ENCODE results near the gene CKB.

CKB gene

GRCh38 chr14:103488071-103488470 is 34.6 kb downstream of the CKB start:
- Histone ChIP-seq H3K4me1 (ENCODE audit: control insufficient read depth in 1 of 2, insufficient read depth in 2 of 2, low read length in 2 of 2) (no peaks in the 10 kb centered on the region), H3K36me3 (ENCODE audit: control insufficient read depth in 1 of 2, insufficient read depth in 2 of 2, low read length in 2 of 2) (peaks cover 31 to 50% of the 10 kb centered on the region in 2 donors), H3K27me3 (ENCODE audit: low read depth, low read length) (no peaks in the 10 kb centered on the region), H3K27ac (ENCODE audit: low read length) (no peak overlapping the region), H3K9me3 (ENCODE audit: control insufficient read depth in 1 of 2, low read length in 2 of 2) (no peaks in the 10 kb centered on the region), H3K4me3 (ENCODE audit: low read depth in 1 of 2, low read length in 2 of 2) (no peak overlapping the region)

GRCh38 chr14:103485504-103485903 is 37.1 kb downstream of the CKB start:
- Histone ChIP-seq H3K9me3 (ENCODE audit: control insufficient read depth in 1 of 2, low read length in 2 of 2) (no peaks in the 10 kb centered on the region), H3K27ac (ENCODE audit: low read length) (no peak overlapping the region), H3K36me3 (ENCODE audit: control insufficient read depth in 1 of 2, insufficient read depth in 2 of 2, low read length in 2 of 2) (peaks cover 30 to 36% of the 10 kb centered on the region in 2 donors), H3K4me1 (ENCODE audit: control insufficient read depth in 1 of 2, insufficient read depth in 2 of 2, low read length in 2 of 2) (no peaks in the 10 kb centered on the region), H3K4me3 (ENCODE audit: low read depth in 1 of 2, low read length in 2 of 2) (no peak overlapping the region), H3K27me3 (ENCODE audit: low read depth, low read length) (no peaks in the 10 kb centered on the region)

- Histone ChIP-seq H3K4me1 (ENCODE audit: control insufficient read depth in 1 of 2, insufficient read depth in 2 of 2, low read length in 2 of 2) (no peaks in the 10 kb centered on the region), H3K4me3 (ENCODE audit: low read depth in 1 of 2, low read length in 2 of 2) (no peak overlapping the region), H3K27ac (ENCODE audit: low read length) (no peak overlapping the region), H3K36me3 (ENCODE audit: control insufficient read depth in 1 of 2, insufficient read depth in 2 of 2, low read length in 2 of 2) (peaks cover 17 to 27% of the 10 kb centered on the region in 2 donors), H3K27me3 (ENCODE audit: low read depth, low read length) (no peaks in the 10 kb centered on the region), H3K9me3 (ENCODE audit: control insufficient read depth in 1 of 2, low read length in 2 of 2) (no peaks in the 10 kb centered on the region)
These were observed 39.0 kb downstream of the CKB start for GRCh38 chr14:103483600-103483999.

GRCh38 chr14:103480595-103480994 is 42.0 kb downstream of the CKB start:
- Histone ChIP-seq H3K36me3 (ENCODE audit: control insufficient read depth in 1 of 2, insufficient read depth in 2 of 2, low read length in 2 of 2) (peaks cover 32 to 40% of the 10 kb centered on the region in 2 donors), H3K27me3 (ENCODE audit: low read depth, low read length) (no peaks in the 10 kb centered on the region), H3K27ac (ENCODE audit: low read length) (no peak overlapping the region), H3K9me3 (ENCODE audit: control insufficient read depth in 1 of 2, low read length in 2 of 2) (no peaks in the 10 kb centered on the region), H3K4me1 (ENCODE audit: control insufficient read depth in 1 of 2, insufficient read depth in 2 of 2, low read length in 2 of 2) (no peaks in the 10 kb centered on the region), H3K4me3 (ENCODE audit: low read depth in 1 of 2, low read length in 2 of 2) (no peak overlapping the region)

- no peak overlapping the region for H3K4me3 ChIP-seq (ENCODE audit: low read depth in 1 of 2, low read length in 2 of 2)
- no peak overlapping the region for H3K27ac ChIP-seq (ENCODE audit: low read length)
- H3K4me1 ChIP-seq (ENCODE audit: control insufficient read depth in 1 of 2, insufficient read depth in 2 of 2, low read length in 2 of 2) = no peaks in the 10 kb centered on the region
- no peaks in the 10 kb centered on the region for H3K9me3 ChIP-seq (ENCODE audit: control insufficient read depth in 1 of 2, low read length in 2 of 2)
- H3K36me3 ChIP-seq (ENCODE audit: control insufficient read depth in 1 of 2, insufficient read depth in 2 of 2, low read length in 2 of 2) = peaks cover 38 to 48% of the 10 kb centered on the region in 2 donors
- no peaks in the 10 kb centered on the region for H3K27me3 ChIP-seq (ENCODE audit: low read depth, low read length)
These were observed 46.0 kb downstream of the CKB start for GRCh38 chr14:103476631-103477030.

- H3K4me1 ChIP-seq (ENCODE audit: control insufficient read depth in 1 of 2, insufficient read depth in 2 of 2, low read length in 2 of 2) = no peaks in the 10 kb centered on the region
- H3K27me3 ChIP-seq (ENCODE audit: low read depth, low read length) = no peaks in the 10 kb centered on the region
- peaks cover 38 to 50% of the 10 kb centered on the region in 2 donors for H3K36me3 ChIP-seq (ENCODE audit: control insufficient read depth in 1 of 2, insufficient read depth in 2 of 2, low read length in 2 of 2)
These were observed 46.6 kb downstream of the CKB start for GRCh38 chr14:103476065-103476464.

DNA sequence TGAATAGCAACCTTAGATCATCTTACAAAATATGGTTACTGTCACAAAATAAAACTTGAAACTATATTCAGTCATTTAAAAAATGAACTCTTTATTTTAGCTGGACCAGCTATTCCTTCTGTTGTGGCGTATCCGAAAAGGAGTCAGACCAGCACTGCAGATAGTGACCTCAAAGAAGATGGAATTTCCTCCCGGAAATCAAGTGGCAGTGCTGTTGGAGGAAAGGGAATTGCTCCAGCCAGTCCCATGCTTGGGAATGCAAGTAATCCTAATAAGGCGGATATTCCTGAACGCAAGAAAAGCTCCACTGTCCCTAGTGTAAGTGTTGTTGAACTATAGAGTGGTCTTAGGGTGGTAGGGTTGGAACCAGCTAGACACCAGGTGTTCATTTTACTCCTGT is 47.7 kb downstream of the CKB start:
- Histone ChIP-seq H3K36me3 (ENCODE audit: control insufficient read depth in 1 of 2, insufficient read depth in 2 of 2, low read length in 2 of 2) (peaks cover 37 to 47% of the 10 kb centered on the region in 2 donors), H3K27me3 (ENCODE audit: low read depth, low read length) (no peaks in the 10 kb centered on the region), H3K27ac (ENCODE audit: low read length) (no peak overlapping the region), H3K4me3 (ENCODE audit: low read depth in 1 of 2, low read length in 2 of 2) (no peak overlapping the region), H3K9me3 (ENCODE audit: control insufficient read depth in 1 of 2, low read length in 2 of 2) (no peaks in the 10 kb centered on the region), H3K4me1 (ENCODE audit: control insufficient read depth in 1 of 2, insufficient read depth in 2 of 2, low read length in 2 of 2) (no peaks in the 10 kb centered on the region)

More at GRCh38 chr14:103476065-103476464, 46.6 kb downstream of the CKB start:
- Histone ChIP-seq H3K9me3 (ENCODE audit: control insufficient read depth in 1 of 2, low read length in 2 of 2) (no peaks in the 10 kb centered on the region), H3K27ac (ENCODE audit: low read length) (no peak overlapping the region), H3K4me3 (ENCODE audit: low read depth in 1 of 2, low read length in 2 of 2) (no peak overlapping the region)

DNA sequence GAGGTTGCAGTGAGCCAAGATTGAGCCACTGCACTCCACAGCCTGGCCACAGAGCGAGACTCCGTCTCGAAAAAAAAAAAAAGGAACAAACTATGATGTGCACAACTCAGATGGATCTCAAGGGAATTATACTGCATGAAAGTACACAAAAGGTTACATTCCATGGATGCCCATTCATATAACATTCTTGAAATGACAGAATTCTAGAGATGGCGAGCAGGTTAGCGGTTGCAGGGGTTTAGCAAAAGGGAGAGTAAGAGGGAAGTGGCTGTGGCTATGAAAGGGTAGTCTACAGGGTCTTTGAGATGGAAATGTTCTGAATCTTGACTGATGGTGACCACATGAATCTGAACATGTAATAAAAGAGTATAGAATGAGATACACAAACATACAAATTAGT is 49.7 kb downstream of the CKB start:
- no peaks in the 10 kb centered on the region for H3K27me3 ChIP-seq (ENCODE audit: low read depth, low read length)
- H3K27ac ChIP-seq (ENCODE audit: low read length) = no peak overlapping the region
- H3K4me1 ChIP-seq (ENCODE audit: control insufficient read depth in 1 of 2, insufficient read depth in 2 of 2, low read length in 2 of 2) = no peaks in the 10 kb centered on the region
- H3K9me3 ChIP-seq (ENCODE audit: control insufficient read depth in 1 of 2, low read length in 2 of 2) = no peaks in the 10 kb centered on the region
- no peak overlapping the region for H3K4me3 ChIP-seq (ENCODE audit: low read depth in 1 of 2, low read length in 2 of 2)
- H3K36me3 ChIP-seq (ENCODE audit: control insufficient read depth in 1 of 2, insufficient read depth in 2 of 2, low read length in 2 of 2) = peaks cover 44 to 51% of the 10 kb centered on the region in 2 donors
